ENCODE measurements around the gene SALL1. TPM values are rescaled to one million over a fixed set of nuclear protein-coding genes. Genes with fewer than 3 reads are reported as not detected.

The SALL1 gene
- total RNA-seq, 1 donor from 2014 or later = 27.9 TPM

GRCh38 chr16:51143196-51143977, 7.7 kb downstream of the SALL1 start:
- DNase-seq (ENCODE audit: low spot score) = no peak
- ATAC-seq = no peak

- DNase-seq (ENCODE audit: low spot score) (no peak), ATAC-seq (no peak)
These were observed 9.5 kb downstream of the SALL1 start for GRCh38 chr16:51141541-51141940.

- no peak for ATAC-seq
- no peak for DNase-seq (ENCODE audit: low spot score)
These were observed 10.0 kb downstream of the SALL1 start for GRCh38 chr16:51141106-51141505.

- no peak for DNase-seq (ENCODE audit: low spot score)
- no peak for ATAC-seq
These were observed 11.0 kb downstream of the SALL1 start for GRCh38 chr16:51140112-51140511.

GRCh38 chr16:51139568-51139967, 11.5 kb downstream of the SALL1 start:
- DNase-seq (ENCODE audit: low spot score) (no peak), ATAC-seq (no peak)

- no peak for ATAC-seq
These were observed 12.9 kb downstream of the SALL1 start for GRCh38 chr16:51138178-51138577.

GRCh38 chr16:51137097-51137496, 14.0 kb downstream of the SALL1 start:
- DNase-seq (ENCODE audit: low spot score) (peak; percentile 85), ATAC-seq (peak; percentile 71)

More at GRCh38 chr16:51138178-51138577, 12.9 kb downstream of the SALL1 start:
- no peak for DNase-seq (ENCODE audit: low spot score)

GRCh38 chr16:51134876-51135275, 16.2 kb downstream of the SALL1 start:
- DNase-seq (ENCODE audit: low spot score) = no peak

GRCh38 chr16:51134269-51134812, 16.7 kb downstream of the SALL1 start:
- ATAC-seq (peak; percentile 33), DNase-seq (ENCODE audit: low spot score) (no peak)

More at GRCh38 chr16:51134876-51135275, 16.2 kb downstream of the SALL1 start:
- ATAC-seq = no peak

- DNase-seq (ENCODE audit: low spot score) (no peak), ATAC-seq (peak; percentile 5)
These were observed 17.4 kb downstream of the SALL1 start for GRCh38 chr16:51133688-51134087.

- no peak for ATAC-seq
- no peak for DNase-seq (ENCODE audit: low spot score)
These were observed 17.9 kb downstream of the SALL1 start for GRCh38 chr16:51133183-51133582.

GRCh38 chr16:51132490-51133115, 18.5 kb downstream of the SALL1 start:
- ATAC-seq (no peak), DNase-seq (ENCODE audit: low spot score) (no peak)

- ATAC-seq = peak; percentile 70
These were observed 19.5 kb downstream of the SALL1 start for GRCh38 chr16:51131619-51132018.

GRCh38 chr16:51129105-51129504, 22.0 kb downstream of the SALL1 start:
- no peak for DNase-seq (ENCODE audit: low spot score)
- peak; percentile 49 for ATAC-seq

More at GRCh38 chr16:51131619-51132018, 19.5 kb downstream of the SALL1 start:
- no peak for DNase-seq (ENCODE audit: low spot score)

GRCh38 chr16:51125992-51126391, 25.1 kb downstream of the SALL1 start:
- DNase-seq (ENCODE audit: low spot score) (peak; percentile 57), ATAC-seq (peak; percentile 60)

- peak; percentile 64 for ATAC-seq
These were observed 26.2 kb downstream of the SALL1 start for GRCh38 chr16:51124896-51125295.

GRCh38 chr16:51121850-51122249, 29.2 kb downstream of the SALL1 start:
- no peak for ATAC-seq
- DNase-seq (ENCODE audit: low spot score) = no peak

More at GRCh38 chr16:51124896-51125295, 26.2 kb downstream of the SALL1 start:
- DNase-seq (ENCODE audit: low spot score) = no peak

- DNase-seq (ENCODE audit: low spot score) = peak; percentile 76
- peak; percentile 72 for ATAC-seq
These were observed 30.2 kb downstream of the SALL1 start for GRCh38 chr16:51120730-51121347.

GRCh38 chr16:51119973-51120729, 30.9 kb downstream of the SALL1 start:
- DNase-seq (ENCODE audit: low spot score) (no peak), ATAC-seq (peak; percentile 33)

- ATAC-seq (peak; percentile 16), DNase-seq (ENCODE audit: low spot score) (no peak)
These were observed 31.5 kb downstream of the SALL1 start for GRCh38 chr16:51119556-51119955.

- peak; percentile 9 for ATAC-seq
These were observed 34.7 kb downstream of the SALL1 start for GRCh38 chr16:51116353-51116752.

More at GRCh38 chr16:51116353-51116752, 34.7 kb downstream of the SALL1 start:
- DNase-seq (ENCODE audit: low spot score) = no peak
